Hepatocyte (in vitro differentiated cells): ENCODE measurements around the gene GRID1. TPM values are rescaled to one million over a fixed set of nuclear protein-coding genes. Genes with fewer than 3 reads are reported as not detected.

Experiments
- DNase-seq: peaks from one replicate; pipeline ENCODE4 v3.0.0-alpha.2; 2016; ENCODE audit warnings: low spot score
- H2AFZ ChIP-seq: fragments of 200-600 bp; sonication (generic); 2 replicates; pipeline ENCODE4 v1.6.0; 2016; ENCODE audit warnings: antibody characterized with exemption, mild to moderate bottlenecking
- H3K27ac ChIP-seq: fragments of 200-600 bp; sonication (generic); 2 replicates; pipeline ENCODE4 v1.5.1; 2016; ENCODE audit warnings: mild to moderate bottlenecking
- H3K27me3 ChIP-seq: fragments of 200-600 bp; sonication (generic); 2 replicates; pipeline ENCODE4 v1.6.1; 2016
- H3K36me3 ChIP-seq: fragments of 200-600 bp; sonication (generic); replicated peaks from 2 replicates; pipeline ENCODE4 v1.5.1; 2016; ENCODE audit warnings: low read depth; ENCODE audit not compliant: insufficient read depth
- H3K4me1 ChIP-seq: fragments of 200-600 bp; sonication (generic); 2 replicates; pipeline ENCODE4 v1.5.1; 2016; ENCODE audit warnings: mild to moderate bottlenecking, moderate library complexity; ENCODE audit not compliant: insufficient read depth
- H3K4me2 ChIP-seq: fragments of 200-600 bp; sonication (generic); 2 replicates; pipeline ENCODE4 v1.6.0; 2016
- H3K4me3 ChIP-seq: fragments of 200-600 bp; sonication (generic); 2 replicates; pipeline ENCODE4 v1.5.1; 2016; ENCODE audit warnings: mild to moderate bottlenecking
- H3K79me2 ChIP-seq: fragments of 200-600 bp; sonication (generic); 2 replicates; pipeline ENCODE4 v1.6.0; 2017; ENCODE audit warnings: mild to moderate bottlenecking
- H3K9me2 ChIP-seq: fragments of 200-600 bp; sonication (generic); replicated peaks from 2 replicates; pipeline ENCODE4 v1.6.0; 2017; ENCODE audit warnings: mild to moderate bottlenecking; ENCODE audit not compliant: insufficient read depth
- H3K9me3 ChIP-seq: fragments of 200-600 bp; sonication (generic); 2 replicates; pipeline ENCODE4 v1.5.1; 2016; ENCODE audit warnings: low read depth, mild to moderate bottlenecking
- H4K20me1 ChIP-seq: fragments of 200-600 bp; sonication (generic); 2 replicates; pipeline ENCODE4 v1.6.0; 2016; ENCODE audit warnings: mild to moderate bottlenecking; ENCODE audit not compliant: insufficient read depth, poor library complexity, severe bottlenecking
- EZH2 ChIP-seq: fragments of 200-600 bp; sonication (generic); IDR thresholded peaks from 2 replicates; pipeline ENCODE4 v1.6.1; 2016; ENCODE audit warnings: antibody characterized with exemption, mild to moderate bottlenecking, borderline replicate concordance
- EZH2phosphoT487 ChIP-seq: fragments of 200-600 bp; sonication (generic); IDR thresholded peaks from one replicate; pipeline ENCODE4 v1.6.1; 2018; ENCODE audit warnings: antibody characterized with exemption, mild to moderate bottlenecking, low read depth, moderate library complexity; ENCODE audit not compliant: unreplicated experiment, severe bottlenecking
- WGBS: methylation state at CpG from one replicate; pipeline ENCODE4 v1.1.6; 2016; ENCODE audit warnings: low lambda C conversion rate; ENCODE audit errors: missing lambda C conversion rate; 5-methylcytosine and 5-hydroxymethylcytosine counted together
- polyA plus RNA-seq: library from polyadenylated mRNA; unstranded; fragments of >200 nt; fragmentation: Nextera tagmentation; extraction: Ambion mirVana; gene quantifications from 2 replicates; pipeline ENCODE4 v1.2.1, GENCODE V29; 2016
- total RNA-seq: library from RNA; depleted of rRNA; stranded (reverse); fragments of >200 nt; gene quantifications from 2 replicates; pipeline ENCODE4 v1.2.3, GENCODE V29; 2014
- TF ChIP-seq, protein P1 (sequence below): fragments of 200-600 bp; sonication (generic); IDR thresholded peaks from 2 replicates; pipeline ENCODE4 v1.5.1; 2016; ENCODE audit warnings: antibody characterized with exemption, mild to moderate bottlenecking; ENCODE audit not compliant: poor library complexity

The GRID1 gene
- total and polyA plus RNA-seq, 2 experiments from 2014 or later = 0.07 to 0.37 TPM

DNA sequence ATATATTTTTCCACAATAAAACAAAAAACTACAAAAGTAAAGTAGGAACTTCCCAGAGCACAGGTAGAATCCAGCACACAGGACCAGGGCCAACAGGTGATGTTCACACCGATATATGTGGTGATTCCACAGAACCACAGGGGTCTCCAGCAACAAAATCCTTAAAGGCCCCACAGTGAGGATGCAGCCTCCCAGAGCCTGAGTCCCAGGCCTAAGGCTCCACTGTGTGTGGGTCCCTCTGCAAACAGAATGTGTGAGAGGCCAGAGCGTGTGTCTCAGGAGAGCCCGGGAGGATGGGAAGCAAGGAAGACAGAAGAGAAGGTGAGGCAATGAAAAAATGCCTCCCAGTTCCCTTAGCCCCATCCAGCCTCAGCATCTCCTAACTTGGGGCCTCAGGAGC is 173.9 kb downstream of the GRID1 start:
- Histone ChIP-seq H3K4me2 (no peak overlapping the region), H3K36me3 (no peaks in the 10 kb centered on the region), H2AFZ (no peak overlapping the region), H3K27me3 (no peaks in the 10 kb centered on the region), H3K9me2 (no peaks in the 10 kb centered on the region), H3K9me3 (no peaks in the 10 kb centered on the region), H3K4me1 (no peaks in the 10 kb centered on the region), H4K20me1 (no peaks in the 10 kb centered on the region), H3K27ac (no peak overlapping the region), H3K79me2 (no peaks in the 10 kb centered on the region), H3K4me3 (no peak overlapping the region)
- WGBS = 94% methylated on average over 3 of the region's 3 CpGs
- TF ChIP-seq EZH2phosphoT487 (no peak), EZH2 (no peak)
- TF ChIP-seq, protein P1, sequence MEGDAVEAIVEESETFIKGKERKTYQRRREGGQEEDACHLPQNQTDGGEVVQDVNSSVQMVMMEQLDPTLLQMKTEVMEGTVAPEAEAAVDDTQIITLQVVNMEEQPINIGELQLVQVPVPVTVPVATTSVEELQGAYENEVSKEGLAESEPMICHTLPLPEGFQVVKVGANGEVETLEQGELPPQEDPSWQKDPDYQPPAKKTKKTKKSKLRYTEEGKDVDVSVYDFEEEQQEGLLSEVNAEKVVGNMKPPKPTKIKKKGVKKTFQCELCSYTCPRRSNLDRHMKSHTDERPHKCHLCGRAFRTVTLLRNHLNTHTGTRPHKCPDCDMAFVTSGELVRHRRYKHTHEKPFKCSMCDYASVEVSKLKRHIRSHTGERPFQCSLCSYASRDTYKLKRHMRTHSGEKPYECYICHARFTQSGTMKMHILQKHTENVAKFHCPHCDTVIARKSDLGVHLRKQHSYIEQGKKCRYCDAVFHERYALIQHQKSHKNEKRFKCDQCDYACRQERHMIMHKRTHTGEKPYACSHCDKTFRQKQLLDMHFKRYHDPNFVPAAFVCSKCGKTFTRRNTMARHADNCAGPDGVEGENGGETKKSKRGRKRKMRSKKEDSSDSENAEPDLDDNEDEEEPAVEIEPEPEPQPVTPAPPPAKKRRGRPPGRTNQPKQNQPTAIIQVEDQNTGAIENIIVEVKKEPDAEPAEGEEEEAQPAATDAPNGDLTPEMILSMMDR = no peak
- no peak for DNase-seq

DNA sequence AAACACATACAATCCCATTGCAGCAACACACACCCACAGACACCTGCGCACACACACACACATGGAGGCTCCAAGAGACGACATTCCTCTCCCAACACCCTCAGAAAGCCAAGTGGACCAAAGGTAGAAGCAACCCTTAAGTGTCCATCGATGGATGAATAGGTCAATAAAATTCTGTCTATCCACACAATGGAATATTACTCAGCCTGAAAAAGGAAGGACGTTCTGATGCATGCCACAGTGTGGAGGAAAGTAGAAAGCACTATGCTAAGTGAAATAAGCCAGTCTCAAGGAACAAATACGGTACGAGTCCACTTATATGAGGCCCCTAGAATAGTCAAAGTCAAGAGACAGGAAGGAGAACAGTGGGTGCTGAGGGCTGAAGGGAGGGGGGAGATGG is 174.4 kb downstream of the GRID1 start:
- no peaks in the 10 kb centered on the region for H3K36me3 ChIP-seq
- no peaks in the 10 kb centered on the region for H3K27me3 ChIP-seq
- H3K4me3 ChIP-seq = no peak overlapping the region
- no peaks in the 10 kb centered on the region for H4K20me1 ChIP-seq
- TF ChIP-seq, protein P1 = no peak
- no peak for TF ChIP-seq EZH2phosphoT487
- TF ChIP-seq EZH2 = no peak
- no peaks in the 10 kb centered on the region for H3K9me3 ChIP-seq
- H2AFZ ChIP-seq = no peak overlapping the region
- WGBS = 89% methylated on average over 6 of the region's 6 CpGs
- no peaks in the 10 kb centered on the region for H3K9me2 ChIP-seq
- no peak overlapping the region for H3K4me2 ChIP-seq
- no peaks in the 10 kb centered on the region for H3K79me2 ChIP-seq
- no peaks in the 10 kb centered on the region for H3K4me1 ChIP-seq
- DNase-seq = no peak
- H3K27ac ChIP-seq = no peak overlapping the region

DNA sequence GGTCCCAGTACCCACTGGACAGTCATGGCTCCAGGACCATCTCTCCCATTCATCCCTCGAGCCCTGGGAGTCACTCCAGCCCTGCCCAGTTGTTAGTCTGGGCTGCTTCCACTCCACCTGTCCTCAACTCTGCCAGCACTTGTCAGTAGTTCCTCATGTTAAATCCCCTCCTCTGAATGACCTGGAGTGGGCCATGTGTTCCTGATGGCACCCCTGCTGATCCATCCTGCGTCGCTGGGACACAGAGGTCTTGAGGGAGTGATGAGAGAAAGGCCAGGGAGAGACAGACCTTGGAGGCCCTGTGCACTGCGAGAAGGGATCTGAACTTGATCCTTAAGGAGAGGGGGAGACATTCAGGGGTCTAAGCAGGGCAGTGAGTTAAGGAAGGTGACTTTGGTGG is 174.9 kb downstream of the GRID1 start:
- no peak overlapping the region for H3K27ac ChIP-seq
- no peak overlapping the region for H3K4me3 ChIP-seq
- H3K9me3 ChIP-seq = no peaks in the 10 kb centered on the region
- no peaks in the 10 kb centered on the region for H3K79me2 ChIP-seq
- no peak overlapping the region for H2AFZ ChIP-seq
- TF ChIP-seq, protein P1 = no peak
- TF ChIP-seq EZH2 (no peak), EZH2phosphoT487 (no peak)
- H3K4me1 ChIP-seq = no peaks in the 10 kb centered on the region
- H3K36me3 ChIP-seq = no peaks in the 10 kb centered on the region
- DNase-seq = no peak
- 74% methylated on average over 4 of the region's 4 CpGs for WGBS
- H3K9me2 ChIP-seq = no peaks in the 10 kb centered on the region
- no peaks in the 10 kb centered on the region for H3K27me3 ChIP-seq
- H4K20me1 ChIP-seq = no peaks in the 10 kb centered on the region
- no peak overlapping the region for H3K4me2 ChIP-seq

DNA sequence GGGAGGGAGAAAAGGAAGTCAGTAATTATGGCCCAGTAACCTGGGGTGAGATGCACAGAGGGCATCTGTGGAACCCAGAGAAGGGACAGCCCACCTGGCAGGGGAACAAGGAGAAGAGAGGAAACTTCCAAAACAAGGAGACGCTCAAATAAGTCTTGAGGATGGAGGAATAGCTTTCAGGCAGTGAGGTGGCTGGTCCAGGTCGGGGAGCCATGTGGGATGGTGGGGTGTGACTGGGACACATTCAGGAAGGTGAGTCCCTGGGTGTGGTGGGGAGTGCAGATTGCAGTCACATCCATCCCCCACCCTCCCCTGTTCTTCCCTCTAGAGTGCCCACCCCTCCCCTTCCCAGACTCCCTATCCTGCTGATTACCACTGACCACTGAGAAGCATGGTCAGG is 175.4 kb downstream of the GRID1 start:
- TF ChIP-seq EZH2 (no peak), EZH2phosphoT487 (no peak)
- TF ChIP-seq, protein P1 = no peak
- H2AFZ ChIP-seq = no peak overlapping the region
- no peak overlapping the region for H3K27ac ChIP-seq
- no peaks in the 10 kb centered on the region for H3K36me3 ChIP-seq
- H3K4me3 ChIP-seq = no peak overlapping the region
- no peaks in the 10 kb centered on the region for H3K27me3 ChIP-seq
- H3K79me2 ChIP-seq = no peaks in the 10 kb centered on the region
- H3K9me2 ChIP-seq = no peaks in the 10 kb centered on the region
- H3K9me3 ChIP-seq = no peaks in the 10 kb centered on the region
- no peak overlapping the region for H3K4me2 ChIP-seq
- H3K4me1 ChIP-seq = no peaks in the 10 kb centered on the region
- no peak for DNase-seq
- no peaks in the 10 kb centered on the region for H4K20me1 ChIP-seq
- WGBS = 91% methylated on average over 2 of the region's 2 CpGs
